Measurements from ENCODE around the gene TMEM94. TPM values are rescaled to one million over a fixed set of nuclear protein-coding genes. Genes with fewer than 3 reads are reported as not detected.
A peak's percentile ranks its signal among the peaks of the same experiment; 100 is the strongest.

TMEM94 gene
- total RNA-seq, 1 donor: 28.5 TPM

- TF ChIP-seq CTCF (IDR thresholded peaks at IDR 0.05; ENCODE audit: insufficient read depth, low read depth, low read length): no peak
- H3K4me3 ChIP-seq (ENCODE audit: low read depth, low read length): no peak overlapping the region
- no peak for DNase-seq (ENCODE audit: low read depth)
Observed at GRCh38 chr17:75486951-75487350, 30.5 kb downstream of the TMEM94 start.

- TF ChIP-seq CTCF (IDR thresholded peaks at IDR 0.05; ENCODE audit: insufficient read depth, low read depth, low read length): peak; percentile 19
- H3K4me3 ChIP-seq (ENCODE audit: low read depth, low read length): no peak overlapping the region
- DNase-seq (ENCODE audit: low read depth): no peak
Observed at GRCh38 chr17:75487351-75488070, 31.1 kb downstream of the TMEM94 start.

GRCh38 chr17:75488693-75489510 is 32.5 kb downstream of the TMEM94 start:
- no peak for TF ChIP-seq CTCF (IDR thresholded peaks at IDR 0.05; ENCODE audit: insufficient read depth, low read depth, low read length)
- no peak for DNase-seq (ENCODE audit: low read depth)
- H3K4me3 ChIP-seq (ENCODE audit: low read depth, low read length): no peak overlapping the region

- H3K4me3 ChIP-seq (ENCODE audit: low read depth, low read length): no peak overlapping the region
- no peak for TF ChIP-seq CTCF (IDR thresholded peaks at IDR 0.05; ENCODE audit: insufficient read depth, low read depth, low read length)
- DNase-seq (ENCODE audit: low read depth): no peak
Observed at GRCh38 chr17:75489511-75489955, 33.1 kb downstream of the TMEM94 start.

- no peak for TF ChIP-seq CTCF (IDR thresholded peaks at IDR 0.05; ENCODE audit: insufficient read depth, low read depth, low read length)
- DNase-seq (ENCODE audit: low read depth): no peak
- H3K4me3 ChIP-seq (ENCODE audit: low read depth, low read length): no peak overlapping the region
Observed at GRCh38 chr17:75490173-75490743, 33.8 kb downstream of the TMEM94 start.

- DNase-seq (ENCODE audit: low read depth): no peak
- no peak overlapping the region for H3K4me3 ChIP-seq (ENCODE audit: low read depth, low read length)
- TF ChIP-seq CTCF (IDR thresholded peaks at IDR 0.05; ENCODE audit: insufficient read depth, low read depth, low read length): no peak
Observed at GRCh38 chr17:75490953-75491649, 34.7 kb downstream of the TMEM94 start.

All from fibroblast of villous mesenchyme (primary cell).